Activated naive CD4-positive, alpha-beta T cell treated with anti-CD3 and anti-CD28 coated beads for 36 hours (primary cell): ENCODE data around the gene OGFOD1. TPM values are rescaled to one million over a fixed set of nuclear protein-coding genes. Genes with fewer than 3 reads are reported as not detected.

ENCODE experiments used
- CTCF ChIA-PET: fragments of 350-600 bp; sonication (Branson Sonifier 250); formaldehyde crosslinking; loops from one replicate; lab custom pipeline; 2021; ENCODE audit warnings: antibody characterized with exemption; lab: Charles Lee
- DNase-seq: peaks from one replicate; pipeline ENCODE4 v3.0.0-alpha.2; 2020
- H3K27ac Mint-ChIP-seq: one replicate; pipeline ENCODE4 v1.8.0; 2021; ENCODE audit warnings: mild to moderate bottlenecking, mixed read lengths
- H3K27me3 Mint-ChIP-seq: one replicate; pipeline ENCODE4 v1.8.0; 2021; ENCODE audit warnings: low read depth, mixed read lengths
- H3K36me3 Mint-ChIP-seq: one replicate; pipeline ENCODE4 v1.8.0; 2021; ENCODE audit warnings: low read depth, mixed read lengths
- H3K4me1 Mint-ChIP-seq: one replicate; pipeline ENCODE4 v1.8.0; 2021; ENCODE audit warnings: low read depth, mixed read lengths
- H3K4me3 Mint-ChIP-seq: one replicate; pipeline ENCODE4 v1.8.0; 2021; ENCODE audit warnings: mild to moderate bottlenecking, moderate library complexity, mixed read lengths
- H3K9me3 Mint-ChIP-seq: one replicate; pipeline ENCODE4 v1.8.0; 2021; ENCODE audit warnings: mixed read lengths
- intact Hi-C: fragments of 100-400 bp; cut with micrococcal nuclease; formaldehyde crosslinking; loops from one replicate; pipeline ENCODE4 v1.15.1; 2023
- total RNA-seq, 2 experiments: library from RNA; stranded (reverse); gene quantifications; one replicate each; pipeline ENCODE4 v1.2.3, GENCODE V29; 2021

The OGFOD1 gene
- total RNA-seq = 10 to 100 TPM; 48.5 to 50.6 TPM

- intact Hi-C loops = loop anchor here (1.0 to 2.0 kb wide), 6 partner anchors 27 to 279 kb away; partner anchors contain the start of genes BBS2, MT2A and NUP93
- CTCF ChIA-PET = interaction anchor here (0.6 to 0.9 kb wide), 4 partner anchors 16 to 205 kb away, joined by 3 to 4 read pairs (median 4); no protein-coding TSS in a partner anchor
- peak; percentile 96 for DNase-seq
- H3K27me3 Mint-ChIP-seq = no peaks in the 10 kb centered on the region
- H3K4me3 Mint-ChIP-seq = peak within 1 kb of the TSS; percentile 93
- peak within 1 kb of the TSS; percentile 90 for H3K27ac Mint-ChIP-seq
- peaks cover 48% of the 10 kb centered on the region for H3K4me1 Mint-ChIP-seq
- peaks cover 37% of the 10 kb centered on the region for H3K36me3 Mint-ChIP-seq
- no peaks in the 10 kb centered on the region for H3K9me3 Mint-ChIP-seq
These were observed at the start of gene OGFOD1, which contains the start of gene NUDT21 for GRCh38 chr16:56450986-56451752. OGFOD1 (plus strand) TSS chr16:56451554; CDS start chr16:56451613, 59 bp downstream. NUDT21 (minus strand) TSS chr16:56451332; CDS start chr16:56451202, 130 bp downstream.

DNA sequence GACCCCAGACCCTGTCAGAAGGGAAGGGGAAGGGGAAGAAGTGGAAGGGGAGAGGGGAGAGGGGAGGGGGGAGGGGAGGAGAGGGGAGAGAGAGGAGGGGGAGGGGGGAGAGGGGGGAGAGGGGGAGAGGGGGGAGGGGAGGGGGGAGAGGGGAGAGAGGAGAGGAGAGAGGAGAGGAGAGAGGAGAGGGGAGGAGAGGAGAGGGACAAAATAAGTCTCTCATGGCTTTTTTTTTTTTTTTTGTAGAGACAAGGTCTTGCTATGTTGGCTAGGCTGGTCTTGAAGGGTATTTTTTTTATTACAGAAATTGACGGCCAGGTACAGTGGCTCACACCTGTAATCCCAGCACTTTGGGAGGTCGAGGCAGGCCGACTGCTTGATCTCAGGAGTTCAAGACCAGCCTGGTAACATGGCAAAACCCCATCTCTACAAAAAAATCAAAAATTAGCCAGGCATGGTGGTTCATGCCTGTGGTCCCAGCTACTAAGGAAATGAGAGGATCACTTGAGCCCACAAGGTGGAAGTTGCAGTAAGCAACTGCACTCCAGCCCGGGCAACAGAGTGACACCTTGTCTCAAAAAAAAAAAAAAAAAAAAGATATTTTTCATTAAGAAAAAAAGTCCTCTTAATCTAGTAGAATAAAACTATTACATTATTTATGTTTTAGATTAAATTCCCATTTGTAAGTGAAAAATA lies 45.2 kb upstream of the OGFOD1 start:
- no peak overlapping the region for H3K4me3 Mint-ChIP-seq
- intact Hi-C loops = no loop called here
- no peaks in the 10 kb centered on the region for H3K27me3 Mint-ChIP-seq
- DNase-seq = no peak
- H3K9me3 Mint-ChIP-seq = no peaks in the 10 kb centered on the region
- CTCF ChIA-PET = interaction anchor here (1.5 kb wide), 1 partner anchor 49 kb away, joined by 5 read pairs; no protein-coding TSS in a partner anchor
- H3K27ac Mint-ChIP-seq = no peak overlapping the region
- no peaks in the 10 kb centered on the region for H3K4me1 Mint-ChIP-seq
- peaks cover 29% of the 10 kb centered on the region for H3K36me3 Mint-ChIP-seq

DNA sequence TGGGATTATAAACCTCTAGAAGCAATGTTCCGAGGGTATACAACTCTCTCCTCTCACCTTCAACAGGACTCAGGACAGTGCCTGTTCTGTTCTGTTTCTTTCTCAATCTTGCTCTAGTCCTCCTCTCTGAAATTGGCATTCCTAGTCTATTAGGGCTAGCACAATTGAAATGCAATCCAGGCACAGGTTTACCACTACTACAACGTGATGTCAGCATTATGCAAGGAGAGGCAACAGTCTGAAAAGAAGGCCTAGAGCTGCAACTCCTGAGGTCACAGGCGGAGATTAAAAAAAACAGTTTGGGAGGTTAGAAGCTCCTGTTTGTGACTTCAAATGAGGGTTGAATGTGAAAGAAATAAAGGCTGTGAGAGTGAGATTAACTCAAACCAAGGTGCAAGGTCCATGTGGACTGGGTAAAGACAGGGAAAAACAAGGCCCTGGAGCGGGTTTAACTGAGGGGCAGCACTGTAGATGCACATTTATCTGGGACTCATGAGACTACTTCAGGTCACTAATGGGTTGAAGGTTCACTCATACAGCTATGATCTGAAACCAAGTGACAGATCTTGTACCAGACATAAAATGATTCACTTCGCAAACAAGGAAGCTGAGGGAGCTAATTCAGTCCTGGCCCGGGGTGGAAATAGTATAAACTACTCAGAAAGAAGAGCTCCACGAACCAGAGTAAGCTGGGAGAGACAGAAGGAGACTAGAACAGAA lies 42.8 kb upstream of the OGFOD1 start:
- Mint-ChIP-seq H3K36me3 (peaks cover 23% of the 10 kb centered on the region), H3K27me3 (no peaks in the 10 kb centered on the region), H3K4me1 (no peaks in the 10 kb centered on the region), H3K9me3 (no peaks in the 10 kb centered on the region), H3K27ac (no peak overlapping the region), H3K4me3 (no peak overlapping the region)
- intact Hi-C loops = no loop called here
- CTCF ChIA-PET = no interaction called here
- no peak for DNase-seq

DNA sequence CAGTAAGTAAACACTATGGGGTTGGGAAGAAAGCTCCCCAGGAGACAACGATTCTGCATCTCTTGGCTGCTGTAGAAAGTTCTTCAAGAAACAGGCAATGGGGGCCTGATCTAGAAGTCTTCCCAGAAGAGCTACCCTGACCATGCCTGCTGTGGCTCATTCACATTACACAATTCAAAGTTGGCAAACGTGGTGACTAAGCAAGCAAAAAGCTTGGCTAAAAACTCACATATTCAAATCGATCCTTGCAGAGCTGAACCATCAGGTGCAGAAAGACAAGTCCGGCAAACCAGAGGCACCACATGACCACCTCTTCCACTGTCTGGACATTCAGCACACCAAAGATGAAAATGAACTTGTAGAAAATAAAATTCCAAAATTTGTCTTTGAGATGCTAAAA lies 42.2 kb upstream of the OGFOD1 start:
- peaks cover 23% of the 10 kb centered on the region for H3K36me3 Mint-ChIP-seq
- no peaks in the 10 kb centered on the region for H3K27me3 Mint-ChIP-seq
- no peaks in the 10 kb centered on the region for H3K9me3 Mint-ChIP-seq
- intact Hi-C loops = no loop called here
- H3K4me3 Mint-ChIP-seq = no peak overlapping the region
- DNase-seq = no peak
- no peaks in the 10 kb centered on the region for H3K4me1 Mint-ChIP-seq
- CTCF ChIA-PET = no interaction called here
- no peak overlapping the region for H3K27ac Mint-ChIP-seq

GRCh38 chr16:56411123-56411522 lies 40.2 kb upstream of the OGFOD1 start:
- CTCF ChIA-PET = no interaction called here
- H3K9me3 Mint-ChIP-seq = no peaks in the 10 kb centered on the region
- H3K4me3 Mint-ChIP-seq = no peak overlapping the region
- H3K27me3 Mint-ChIP-seq = no peaks in the 10 kb centered on the region
- DNase-seq = no peak
- intact Hi-C loops = no loop called here
- H3K27ac Mint-ChIP-seq = no peak overlapping the region
- peaks cover 13% of the 10 kb centered on the region for H3K36me3 Mint-ChIP-seq
- H3K4me1 Mint-ChIP-seq = peaks cover 11% of the 10 kb centered on the region

DNA sequence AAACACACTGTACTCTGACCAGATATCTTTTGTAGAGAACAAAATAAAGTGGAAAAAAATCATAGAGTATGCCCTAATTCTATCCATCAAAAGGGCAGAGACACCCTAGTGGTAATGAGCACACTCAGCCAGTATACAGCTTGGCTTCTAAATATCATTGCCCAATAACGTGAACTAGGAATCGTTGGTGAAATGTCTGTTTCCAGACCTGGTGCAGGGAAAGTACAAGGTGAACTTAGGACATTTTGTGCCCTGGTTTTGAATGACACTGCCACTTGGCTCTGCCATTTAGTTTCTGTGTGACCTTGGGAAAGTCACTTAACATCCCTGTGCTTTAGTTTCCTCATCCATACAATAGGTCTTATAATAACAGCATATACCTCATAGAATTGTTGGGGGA lies 39.7 kb upstream of the OGFOD1 start:
- CTCF ChIA-PET = interaction anchor here (0.6 kb wide), 1 partner anchor 11 kb away, joined by 3 read pairs; no protein-coding TSS in a partner anchor
- peaks cover 13% of the 10 kb centered on the region for H3K36me3 Mint-ChIP-seq

DNA sequence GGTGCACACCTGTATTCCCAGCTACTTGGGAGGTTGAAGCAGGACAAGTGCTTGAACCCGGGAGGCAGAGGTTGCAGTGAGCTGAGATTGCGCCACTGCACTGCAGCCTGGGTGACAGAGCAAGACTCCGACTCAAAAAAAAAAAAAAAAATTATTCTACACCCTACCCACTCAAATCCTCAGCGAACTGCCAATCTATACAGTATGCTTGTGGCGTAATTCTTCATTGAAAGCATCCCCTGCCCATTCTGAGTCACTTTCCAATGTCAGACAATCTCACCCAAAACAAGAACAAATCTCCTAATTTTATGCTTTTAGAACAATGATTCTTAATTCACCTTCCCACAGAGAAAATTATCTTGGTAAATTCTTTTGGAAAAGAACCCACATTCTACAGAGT lies 38.0 kb upstream of the OGFOD1 start:
- peaks cover 11% of the 10 kb centered on the region for H3K36me3 Mint-ChIP-seq
- no peak overlapping the region for H3K4me3 Mint-ChIP-seq
- no peaks in the 10 kb centered on the region for H3K9me3 Mint-ChIP-seq
- no peak overlapping the region for H3K27ac Mint-ChIP-seq
- no peak for DNase-seq
- H3K4me1 Mint-ChIP-seq = peaks cover 15% of the 10 kb centered on the region
- intact Hi-C loops = no loop called here
- CTCF ChIA-PET = interaction anchor here (1.0 to 1.3 kb wide), 2 partner anchors 38 to 95 kb away, joined by 3 to 4 read pairs; partner anchors contain the start of genes NUDT21 and OGFOD1
- no peaks in the 10 kb centered on the region for H3K27me3 Mint-ChIP-seq

More for the DNA sequence above, 39.7 kb upstream of the OGFOD1 start:
- intact Hi-C loops = no loop called here
- peaks cover 12% of the 10 kb centered on the region for H3K4me1 Mint-ChIP-seq
- no peaks in the 10 kb centered on the region for H3K27me3 Mint-ChIP-seq
- no peaks in the 10 kb centered on the region for H3K9me3 Mint-ChIP-seq
- H3K4me3 Mint-ChIP-seq = no peak overlapping the region
- DNase-seq = no peak
- no peak overlapping the region for H3K27ac Mint-ChIP-seq

DNA sequence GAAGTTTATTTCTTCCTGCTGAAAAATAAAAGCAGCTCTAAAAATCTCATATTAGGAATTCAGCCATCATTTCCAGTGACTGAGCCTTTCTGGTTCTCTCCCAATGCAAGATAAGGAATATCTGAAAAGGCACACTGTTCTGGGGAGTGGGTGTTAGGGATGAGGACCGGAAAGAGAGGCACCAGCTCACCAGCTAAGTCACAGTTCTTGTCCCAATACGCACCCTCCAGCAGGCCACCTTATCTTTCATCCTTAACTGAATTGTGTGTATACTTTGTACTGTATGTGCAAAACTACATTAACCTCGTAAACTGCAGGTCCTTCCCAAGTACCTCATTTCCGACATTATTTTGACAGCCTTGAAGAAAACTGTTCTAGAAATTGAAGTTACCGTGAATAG lies 37.0 kb upstream of the OGFOD1 start:
- H3K4me3 Mint-ChIP-seq = no peak overlapping the region
- no peak overlapping the region for H3K27ac Mint-ChIP-seq
- CTCF ChIA-PET = interaction anchor here (0.7 to 1.3 kb wide), 2 partner anchors 37 to 64 kb away, joined by 4 to 5 read pairs; partner anchors contain the start of genes NUDT21 and OGFOD1
- H3K4me1 Mint-ChIP-seq = peaks cover 16% of the 10 kb centered on the region
- H3K9me3 Mint-ChIP-seq = no peaks in the 10 kb centered on the region
- no peaks in the 10 kb centered on the region for H3K27me3 Mint-ChIP-seq
- intact Hi-C loops = no loop called here
- H3K36me3 Mint-ChIP-seq = peaks cover 9% of the 10 kb centered on the region
- no peak for DNase-seq

GRCh38 chr16:56415875-56416274 lies 35.5 kb upstream of the OGFOD1 start:
- CTCF ChIA-PET = no interaction called here
- Mint-ChIP-seq H3K4me3 (no peak overlapping the region), H3K27me3 (no peaks in the 10 kb centered on the region), H3K36me3 (peaks cover 9% of the 10 kb centered on the region), H3K4me1 (peaks cover 24% of the 10 kb centered on the region), H3K27ac (no peak overlapping the region), H3K9me3 (no peaks in the 10 kb centered on the region)
- intact Hi-C loops = no loop called here
- DNase-seq = no peak

GRCh38 chr16:56417138-56417537 lies 34.2 kb upstream of the OGFOD1 start:
- Mint-ChIP-seq H3K4me3 (no peak overlapping the region), H3K27ac (no peak overlapping the region), H3K36me3 (peaks cover 7% of the 10 kb centered on the region), H3K9me3 (no peaks in the 10 kb centered on the region), H3K27me3 (no peaks in the 10 kb centered on the region), H3K4me1 (peaks cover 31% of the 10 kb centered on the region)
- CTCF ChIA-PET = interaction anchor here (1.1 kb wide), 1 partner anchor 16 kb away, joined by 7 read pairs; no protein-coding TSS in a partner anchor
- DNase-seq = no peak
- intact Hi-C loops = no loop called here

GRCh38 chr16:56419740-56420548 lies 31.4 kb upstream of the OGFOD1 start:
- DNase-seq = no peak
- H3K27ac Mint-ChIP-seq = no peak overlapping the region
- H3K4me3 Mint-ChIP-seq = no peak overlapping the region
- intact Hi-C loops = loop anchor here (10.0 kb wide), 1 partner anchor 225 kb away; the partner anchor contains the start of gene GNAO1
- CTCF ChIA-PET = no interaction called here
- H3K27me3 Mint-ChIP-seq = no peaks in the 10 kb centered on the region
- H3K9me3 Mint-ChIP-seq = no peaks in the 10 kb centered on the region
- peaks cover 48% of the 10 kb centered on the region for H3K4me1 Mint-ChIP-seq
- H3K36me3 Mint-ChIP-seq = peaks cover 1% of the 10 kb centered on the region
